ENCODE data around the gene E4F1. TPM values are rescaled to one million over a fixed set of nuclear protein-coding genes. Genes with fewer than 3 reads are reported as not detected.

The E4F1 gene
- total and polyA plus RNA-seq, 2 of the 8 experiments (the other 6 are each of a cell fraction or from before 2014, with no cell fraction given): 22.2 to 27.0 TPM

GRCh38 chr16:2181952-2182351 is 41.4 kb upstream of the E4F1 start (continued):
- TF ChIP-seq CTCF (IDR thresholded peaks at IDR 0.05; ENCODE audit: control extremely low read depth in 1 of 3, insufficient read depth in 1 of 3, low read depth in 1 of 3, low read length in 3 of 3) (no peak), SIRT6 (IDR thresholded peaks at IDR 0.05; ENCODE audit: low read length) (no peak), RBBP5 (IDR thresholded peaks at IDR 0.05; ENCODE audit: borderline replicate concordance, low read depth, low read length) (no peak), BRCA1 (IDR thresholded peaks at IDR 0.05; ENCODE audit: low read depth, low read length) (no peak), CHD1 (IDR thresholded peaks at IDR 0.05; ENCODE audit: low read depth, low read length) (no peak)
